Measurements from ENCODE around the gene DSC3. TPM values are rescaled to one million over a fixed set of nuclear protein-coding genes. Genes with fewer than 3 reads are reported as not detected.

The DSC3 gene
- polyA plus RNA-seq, 2 of the 4 experiments (the other 2 are of a cell fraction), result 0.76 to 2.2 TPM

DNA sequence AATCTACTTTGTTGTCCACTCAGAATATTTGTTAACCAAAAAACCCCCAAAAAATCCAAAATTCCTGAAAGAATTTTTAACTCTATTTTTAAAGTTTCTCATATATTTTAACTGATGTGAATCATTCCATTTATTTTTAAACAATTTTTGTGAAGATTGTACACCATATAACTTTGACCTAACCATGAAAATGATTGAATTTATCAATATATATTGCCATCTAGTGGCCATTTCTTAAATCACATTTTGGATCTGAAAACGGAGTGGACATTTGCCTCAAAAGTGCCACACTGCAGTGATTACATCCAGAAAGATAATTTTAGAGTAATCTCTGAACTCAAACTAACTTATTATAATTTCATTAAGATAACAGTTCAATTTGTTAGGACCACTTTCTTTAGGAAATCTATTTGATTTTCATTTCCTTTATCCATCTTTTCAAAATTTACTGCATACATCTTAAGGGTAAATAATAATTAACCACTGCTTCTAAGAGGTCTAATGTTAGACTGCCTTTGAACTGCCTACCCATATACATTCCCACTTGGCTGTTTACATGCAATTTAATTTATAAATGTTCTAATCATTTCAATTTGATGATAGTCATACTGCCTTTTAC lies 71.1 kb downstream of the DSC3 start:
- Histone ChIP-seq H3K27ac (no peak overlapping the region), H3K4me3 (no peak overlapping the region), H3K9me3 (no peaks in the 10 kb centered on the region), H3K4me2 (no peak overlapping the region), H3K4me1 (no peaks in the 10 kb centered on the region)
- DNase-seq (ENCODE audit: low read depth in 1 of 2, low spot score in 1 of 2), result peak in 1 of 2 experiments; percentile 16
- TF ChIP-seq, protein P1, sequence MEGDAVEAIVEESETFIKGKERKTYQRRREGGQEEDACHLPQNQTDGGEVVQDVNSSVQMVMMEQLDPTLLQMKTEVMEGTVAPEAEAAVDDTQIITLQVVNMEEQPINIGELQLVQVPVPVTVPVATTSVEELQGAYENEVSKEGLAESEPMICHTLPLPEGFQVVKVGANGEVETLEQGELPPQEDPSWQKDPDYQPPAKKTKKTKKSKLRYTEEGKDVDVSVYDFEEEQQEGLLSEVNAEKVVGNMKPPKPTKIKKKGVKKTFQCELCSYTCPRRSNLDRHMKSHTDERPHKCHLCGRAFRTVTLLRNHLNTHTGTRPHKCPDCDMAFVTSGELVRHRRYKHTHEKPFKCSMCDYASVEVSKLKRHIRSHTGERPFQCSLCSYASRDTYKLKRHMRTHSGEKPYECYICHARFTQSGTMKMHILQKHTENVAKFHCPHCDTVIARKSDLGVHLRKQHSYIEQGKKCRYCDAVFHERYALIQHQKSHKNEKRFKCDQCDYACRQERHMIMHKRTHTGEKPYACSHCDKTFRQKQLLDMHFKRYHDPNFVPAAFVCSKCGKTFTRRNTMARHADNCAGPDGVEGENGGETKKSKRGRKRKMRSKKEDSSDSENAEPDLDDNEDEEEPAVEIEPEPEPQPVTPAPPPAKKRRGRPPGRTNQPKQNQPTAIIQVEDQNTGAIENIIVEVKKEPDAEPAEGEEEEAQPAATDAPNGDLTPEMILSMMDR (IDR thresholded peaks at IDR 0.05), result peak; percentile 40
- TF ChIP-seq, protein P2, sequence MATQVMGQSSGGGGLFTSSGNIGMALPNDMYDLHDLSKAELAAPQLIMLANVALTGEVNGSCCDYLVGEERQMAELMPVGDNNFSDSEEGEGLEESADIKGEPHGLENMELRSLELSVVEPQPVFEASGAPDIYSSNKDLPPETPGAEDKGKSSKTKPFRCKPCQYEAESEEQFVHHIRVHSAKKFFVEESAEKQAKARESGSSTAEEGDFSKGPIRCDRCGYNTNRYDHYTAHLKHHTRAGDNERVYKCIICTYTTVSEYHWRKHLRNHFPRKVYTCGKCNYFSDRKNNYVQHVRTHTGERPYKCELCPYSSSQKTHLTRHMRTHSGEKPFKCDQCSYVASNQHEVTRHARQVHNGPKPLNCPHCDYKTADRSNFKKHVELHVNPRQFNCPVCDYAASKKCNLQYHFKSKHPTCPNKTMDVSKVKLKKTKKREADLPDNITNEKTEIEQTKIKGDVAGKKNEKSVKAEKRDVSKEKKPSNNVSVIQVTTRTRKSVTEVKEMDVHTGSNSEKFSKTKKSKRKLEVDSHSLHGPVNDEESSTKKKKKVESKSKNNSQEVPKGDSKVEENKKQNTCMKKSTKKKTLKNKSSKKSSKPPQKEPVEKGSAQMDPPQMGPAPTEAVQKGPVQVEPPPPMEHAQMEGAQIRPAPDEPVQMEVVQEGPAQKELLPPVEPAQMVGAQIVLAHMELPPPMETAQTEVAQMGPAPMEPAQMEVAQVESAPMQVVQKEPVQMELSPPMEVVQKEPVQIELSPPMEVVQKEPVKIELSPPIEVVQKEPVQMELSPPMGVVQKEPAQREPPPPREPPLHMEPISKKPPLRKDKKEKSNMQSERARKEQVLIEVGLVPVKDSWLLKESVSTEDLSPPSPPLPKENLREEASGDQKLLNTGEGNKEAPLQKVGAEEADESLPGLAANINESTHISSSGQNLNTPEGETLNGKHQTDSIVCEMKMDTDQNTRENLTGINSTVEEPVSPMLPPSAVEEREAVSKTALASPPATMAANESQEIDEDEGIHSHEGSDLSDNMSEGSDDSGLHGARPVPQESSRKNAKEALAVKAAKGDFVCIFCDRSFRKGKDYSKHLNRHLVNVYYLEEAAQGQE (IDR thresholded peaks at IDR 0.05), result no peak
- TF ChIP-seq RAD21 (conservative IDR thresholded peaks at IDR 0.05 in 1 of 2, IDR thresholded peaks at IDR 0.05 in 1 of 2) (peak; percentile 31 to 39; a peak in 3 of 5 replicates), SMC3 (IDR thresholded peaks at IDR 0.05) (0 out of 3 replicates have a peak, but pooled peaks have one; percentile 8)
- CTCF ChIA-PET, result interaction anchor here (0.9 to 1.2 kb wide), 3 partner anchors 7 to 592 kb away, joined by 3 to 5 read pairs (median 3); no protein-coding TSS in a partner anchor
- 0 out of 6 replicates have a peak, but pooled peaks of 1 of the 2 experiments have one; percentile 53 for ATAC-seq
- 10% methylated on average over 1 of the region's 1 CpG for WGBS (ENCODE audit: missing lambda C conversion rate)
- POLR2A ChIA-PET, result no interaction called here
- no peak for FAIRE-seq

DNA sequence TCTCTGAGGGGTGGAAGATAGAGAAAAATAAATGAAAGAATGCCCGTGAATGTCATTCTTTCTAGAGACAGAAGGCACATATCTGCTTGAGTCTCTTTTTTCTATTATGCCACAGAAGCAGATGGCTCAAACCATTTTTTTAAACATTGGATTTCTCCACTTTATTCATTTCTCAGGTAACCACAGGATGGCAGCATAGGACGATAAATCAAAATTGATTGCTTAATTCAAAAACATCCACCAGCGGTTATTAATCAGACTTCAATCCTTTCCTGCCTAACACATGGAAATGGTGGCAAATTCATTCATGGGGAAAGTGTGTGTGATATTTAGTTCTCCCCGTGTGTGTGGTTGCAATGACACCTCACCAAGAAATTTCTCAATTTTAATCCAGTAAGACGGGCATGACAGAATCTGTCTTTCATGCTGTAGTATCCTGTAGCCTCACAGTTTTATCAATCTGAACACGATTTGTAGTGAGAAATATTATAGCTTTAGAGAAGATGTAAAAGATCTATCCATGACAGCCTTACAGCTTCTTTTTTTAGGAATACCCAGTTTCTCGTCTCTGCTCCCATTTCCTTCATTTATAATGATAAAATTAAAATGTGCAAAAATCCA lies 72.2 kb downstream of the DSC3 start:
- Histone ChIP-seq H3K9me3 (no peaks in the 10 kb centered on the region), H3K4me1 (no peaks in the 10 kb centered on the region), H3K27ac (no peak overlapping the region), H3K4me3 (no peak overlapping the region; the same call in 2 of the 3 replicates), H3K4me2 (peak overlapping the region; percentile 59)
- 7% methylated on average over 7 of the region's 7 CpGs for whole genome bisulfite sequencing (ENCODE audit: missing lambda C conversion rate)
- ChIA-PET CTCF (interaction anchor here (0.6 to 1.3 kb wide), 7 partner anchors 9 to 1121 kb away, joined by 3 to 5 read pairs (median 4); partner anchors contain the start of gene RNF138), POLR2A (no interaction called here)
- ATAC-seq (peak in 1 of 2 experiments; percentile 39; a peak in 1 of 6 replicates), FAIRE-seq (no peak), DNase-seq (ENCODE audit: low read depth in 1 of 2, low spot score in 1 of 2) (peak; percentile 6 to 44)
- TF ChIP-seq SMC3 (IDR thresholded peaks at IDR 0.05), result peak; percentile 59
- peak; percentile 68 to 78 for TF ChIP-seq RAD21 (conservative IDR thresholded peaks at IDR 0.05 in 1 of 2, IDR thresholded peaks at IDR 0.05 in 1 of 2)
- no peak for TF ChIP-seq HEYL (CRISPR knock-in tag; IDR thresholded peaks at IDR 0.05)
- TF ChIP-seq, protein P2 (IDR thresholded peaks at IDR 0.05), result no peak
- TF ChIP-seq RFX5 (IDR thresholded peaks at IDR 0.05), result no peak
- no peak for TF ChIP-seq NFE2L2 (conservative IDR thresholded peaks at IDR 0.05; ENCODE audit: low read length)
- no peak for TF ChIP-seq RARB (CRISPR knock-in tag; IDR thresholded peaks at IDR 0.05)
- TF ChIP-seq HOXB13 (CRISPR knock-in tag; IDR thresholded peaks at IDR 0.05; ENCODE audit: low read depth), result no peak
- TF ChIP-seq, protein P1 (IDR thresholded peaks at IDR 0.05), result peak; percentile 56
- TF ChIP-seq FOXS1 (CRISPR knock-in tag; IDR thresholded peaks at IDR 0.05), result no peak
- TF ChIP-seq RNF2 (IDR thresholded peaks at IDR 0.05; ENCODE audit: borderline replicate concordance, low read depth), result no peak
- peak; percentile 79 to 92 for TF ChIP-seq CEBPB (IDR thresholded peaks at IDR 0.05)
